Measurements from ENCODE around the gene GPSM1. TPM values are rescaled to one million over a fixed set of nuclear protein-coding genes. Genes with fewer than 3 reads are reported as not detected.
"Not testable (repeated sequence)": the region's sequence is repeated elsewhere in the genome, so short reads cannot be mapped to it uniquely, and the experiment has no call there.

Gene GPSM1
- polyA plus RNA-seq, 2 donors, result 1.7 to 4.5 TPM

GRCh38 chr9:136403538-136403914, 76.2 kb downstream of the GPSM1 start:
- no peaks in the 10 kb centered on the region for H3K9me3 ChIP-seq (ENCODE audit: control insufficient read depth in 2 of 2, insufficient read depth in 1 of 2, low read depth in 1 of 2, low read length in 1 of 2)
- no peak overlapping the region for H3K4me3 ChIP-seq (ENCODE audit: low read depth in 1 of 2, low read length in 2 of 2)
- peaks cover 3 to 31% of the 10 kb centered on the region in 2 donors for H3K36me3 ChIP-seq (ENCODE audit: control insufficient read depth in 2 of 2, insufficient read depth in 2 of 2, low read length in 1 of 2)
- H3K27ac ChIP-seq (ENCODE audit: low read depth in 2 of 2, low read length in 1 of 2), result no peak overlapping the region
- no peaks in the 10 kb centered on the region for H3K27me3 ChIP-seq (ENCODE audit: control insufficient read depth in 1 of 2, insufficient read depth in 2 of 2, low read length in 2 of 2)
- H3K4me1 ChIP-seq (ENCODE audit: control insufficient read depth in 2 of 2, insufficient read depth in 2 of 2, low read length in 1 of 2), result peaks cover 0 to 22% of the 10 kb centered on the region in 2 donors
- 75 to 90% methylated on average over 5 of the region's 5 CpGs for WGBS, 2 donors

- no peaks in the 10 kb centered on the region for H3K9me3 ChIP-seq (ENCODE audit: control insufficient read depth in 2 of 2, insufficient read depth in 1 of 2, low read depth in 1 of 2, low read length in 1 of 2)
- WGBS, 2 donors, result 80% methylated on average over 32 of the region's 32 CpGs
- peaks cover 3 to 29% of the 10 kb centered on the region in 2 donors for H3K36me3 ChIP-seq (ENCODE audit: control insufficient read depth in 2 of 2, insufficient read depth in 2 of 2, low read length in 1 of 2)
- no peak overlapping the region for H3K4me3 ChIP-seq (ENCODE audit: low read depth in 1 of 2, low read length in 2 of 2)
- peaks cover 0 to 19% of the 10 kb centered on the region in 2 donors for H3K4me1 ChIP-seq (ENCODE audit: control insufficient read depth in 2 of 2, insufficient read depth in 2 of 2, low read length in 1 of 2)
- no peaks in the 10 kb centered on the region for H3K27me3 ChIP-seq (ENCODE audit: control insufficient read depth in 1 of 2, insufficient read depth in 2 of 2, low read length in 2 of 2)
- H3K27ac ChIP-seq (ENCODE audit: low read depth in 2 of 2, low read length in 1 of 2), result peak overlapping the region in 1 of 2 donors; percentile 18
Measured at GRCh38 chr9:136403915-136404800, 76.8 kb downstream of the GPSM1 start.

GRCh38 chr9:136404801-136405136, 77.4 kb downstream of the GPSM1 start:
- Histone ChIP-seq H3K4me3 (ENCODE audit: low read depth in 1 of 2, low read length in 2 of 2) (no peak overlapping the region), H3K27me3 (ENCODE audit: control insufficient read depth in 1 of 2, insufficient read depth in 2 of 2, low read length in 2 of 2) (no peaks in the 10 kb centered on the region), H3K36me3 (ENCODE audit: control insufficient read depth in 2 of 2, insufficient read depth in 2 of 2, low read length in 1 of 2) (peaks cover 3 to 29% of the 10 kb centered on the region in 2 donors), H3K4me1 (ENCODE audit: control insufficient read depth in 2 of 2, insufficient read depth in 2 of 2, low read length in 1 of 2) (peaks cover 0 to 17% of the 10 kb centered on the region in 2 donors), H3K9me3 (ENCODE audit: control insufficient read depth in 2 of 2, insufficient read depth in 1 of 2, low read depth in 1 of 2, low read length in 1 of 2) (no peaks in the 10 kb centered on the region), H3K27ac (ENCODE audit: low read depth in 2 of 2, low read length in 1 of 2) (peak overlapping the region in 1 of 2 donors; percentile 18)
- 58 to 68% methylated on average over 14 of the region's 14 CpGs for WGBS, 2 donors

- H3K36me3 ChIP-seq (ENCODE audit: control insufficient read depth in 2 of 2, insufficient read depth in 2 of 2, low read length in 1 of 2), result peaks cover 3 to 29% of the 10 kb centered on the region in 2 donors
- H3K4me3 ChIP-seq (ENCODE audit: low read depth in 1 of 2, low read length in 2 of 2), result no peak overlapping the region
- peaks cover 0 to 14% of the 10 kb centered on the region in 2 donors for H3K4me1 ChIP-seq (ENCODE audit: control insufficient read depth in 2 of 2, insufficient read depth in 2 of 2, low read length in 1 of 2)
- H3K27me3 ChIP-seq (ENCODE audit: control insufficient read depth in 1 of 2, insufficient read depth in 2 of 2, low read length in 2 of 2), result no peaks in the 10 kb centered on the region
- no peaks in the 10 kb centered on the region for H3K9me3 ChIP-seq (ENCODE audit: control insufficient read depth in 2 of 2, insufficient read depth in 1 of 2, low read depth in 1 of 2, low read length in 1 of 2)
- no peak overlapping the region for H3K27ac ChIP-seq (ENCODE audit: low read depth in 2 of 2, low read length in 1 of 2)
- 54 to 63% methylated on average over 7 of the region's 7 CpGs for WGBS, 2 donors
Measured at GRCh38 chr9:136405481-136405880, 78.1 kb downstream of the GPSM1 start.

GRCh38 chr9:136405904-136406303, 78.6 kb downstream of the GPSM1 start:
- peaks cover 3 to 29% of the 10 kb centered on the region in 2 donors for H3K36me3 ChIP-seq (ENCODE audit: control insufficient read depth in 2 of 2, insufficient read depth in 2 of 2, low read length in 1 of 2)
- peaks cover 0 to 14% of the 10 kb centered on the region in 2 donors for H3K4me1 ChIP-seq (ENCODE audit: control insufficient read depth in 2 of 2, insufficient read depth in 2 of 2, low read length in 1 of 2)
- not testable (repeated sequence) for H3K27me3 ChIP-seq (ENCODE audit: control insufficient read depth in 1 of 2, insufficient read depth in 2 of 2, low read length in 2 of 2); H3K4me3 ChIP-seq (ENCODE audit: low read depth in 1 of 2, low read length in 2 of 2); H3K9me3 ChIP-seq (ENCODE audit: control insufficient read depth in 2 of 2, insufficient read depth in 1 of 2, low read depth in 1 of 2, low read length in 1 of 2); H3K27ac ChIP-seq (ENCODE audit: low read depth in 2 of 2, low read length in 1 of 2)
- WGBS, 2 donors, result 86 to 87% methylated on average over 10 of the region's 10 CpGs

- WGBS, 2 donors, result 94 to 96% methylated on average over 26 to 28 of the region's 28 CpGs
- peaks cover 2 to 14% of the 10 kb centered on the region in 2 donors for H3K4me1 ChIP-seq (ENCODE audit: control insufficient read depth in 2 of 2, insufficient read depth in 2 of 2, low read length in 1 of 2)
- not testable (repeated sequence) for H3K27me3 ChIP-seq (ENCODE audit: control insufficient read depth in 1 of 2, insufficient read depth in 2 of 2, low read length in 2 of 2); H3K27ac ChIP-seq (ENCODE audit: low read depth in 2 of 2, low read length in 1 of 2); H3K4me3 ChIP-seq (ENCODE audit: low read depth in 1 of 2, low read length in 2 of 2); H3K9me3 ChIP-seq (ENCODE audit: control insufficient read depth in 2 of 2, insufficient read depth in 1 of 2, low read depth in 1 of 2, low read length in 1 of 2)
- H3K36me3 ChIP-seq (ENCODE audit: control insufficient read depth in 2 of 2, insufficient read depth in 2 of 2, low read length in 1 of 2), result peaks cover 3 to 27% of the 10 kb centered on the region in 2 donors
Measured at GRCh38 chr9:136407061-136407460, 79.7 kb downstream of the GPSM1 start.

- H3K9me3 ChIP-seq (ENCODE audit: control insufficient read depth in 2 of 2, insufficient read depth in 1 of 2, low read depth in 1 of 2, low read length in 1 of 2), result no peaks in the 10 kb centered on the region
- peaks cover 3 to 25% of the 10 kb centered on the region in 2 donors for H3K36me3 ChIP-seq (ENCODE audit: control insufficient read depth in 2 of 2, insufficient read depth in 2 of 2, low read length in 1 of 2)
- no peak overlapping the region for H3K4me3 ChIP-seq (ENCODE audit: low read depth in 1 of 2, low read length in 2 of 2)
- 87 to 88% methylated on average over 7 of the region's 7 CpGs for WGBS, 2 donors
- no peak overlapping the region for H3K27ac ChIP-seq (ENCODE audit: low read depth in 2 of 2, low read length in 1 of 2)
- peaks cover 2 to 14% of the 10 kb centered on the region in 2 donors for H3K4me1 ChIP-seq (ENCODE audit: control insufficient read depth in 2 of 2, insufficient read depth in 2 of 2, low read length in 1 of 2)
- H3K27me3 ChIP-seq (ENCODE audit: control insufficient read depth in 1 of 2, insufficient read depth in 2 of 2, low read length in 2 of 2), result no peaks in the 10 kb centered on the region
Measured at GRCh38 chr9:136407911-136408310, 80.6 kb downstream of the GPSM1 start.

Other genes starting within 250 kb of the GPSM1 start
- gene NACC2, start 232.2 kb upstream of the GPSM1 start, polyA plus RNA-seq, result 1 to 10 TPM; 3.2 to 4.5 TPM
- 10 to 100 TPM; 13.6 to 25.7 TPM for gene TMEM250, start 208.7 kb upstream of the GPSM1 start, polyA plus RNA-seq
- not detected for gene LHX3, start 122.4 kb upstream of the GPSM1 start, polyA plus RNA-seq
- gene QSOX2, start 81.7 kb upstream of the GPSM1 start, polyA plus RNA-seq, result 1 to 10 TPM; 2.6 to 3.6 TPM
- not detected for gene CCDC187, start 23.4 kb upstream of the GPSM1 start, polyA plus RNA-seq
- gene DNLZ, start 36.2 kb downstream of the GPSM1 start, polyA plus RNA-seq, result 10 to 100 TPM in 1 of 2 donors, 1 to 10 TPM in 1; 7.1 to 10.1 TPM
- 1 to 10 TPM; 1.1 to 1.8 TPM for gene CARD9, start 46.1 kb downstream of the GPSM1 start, polyA plus RNA-seq
- gene SNAPC4, start 72.6 kb downstream of the GPSM1 start, polyA plus RNA-seq, result 1 to 10 TPM; 3.5 to 6.6 TPM
- gene ENTR1, start 83.1 kb downstream of the GPSM1 start, polyA plus RNA-seq, result 10 to 100 TPM; 20.1 to 24.2 TPM
- gene PMPCA, start 83.1 kb downstream of the GPSM1 start, polyA plus RNA-seq, result 10 to 100 TPM; 32.0 to 38.6 TPM
- 10 to 100 TPM in 1 of 2 donors, 1 to 10 TPM in 1; 6.2 to 10.5 TPM for gene INPP5E, start 112.3 kb downstream of the GPSM1 start, polyA plus RNA-seq
- 10 to 100 TPM; 24.3 to 32.9 TPM for gene SEC16A, start 155.5 kb downstream of the GPSM1 start, polyA plus RNA-seq
- 10 to 100 TPM in 1 of 2 donors, 1 to 10 TPM in 1; 9.6 to 19.8 TPM for gene NOTCH1, start 218.5 kb downstream of the GPSM1 start, polyA plus RNA-seq